Spleen (tissue), 11 donors: Measurements from ENCODE around the gene RANBP10. TPM values are rescaled to one million over a fixed set of nuclear protein-coding genes. Genes with fewer than 3 reads are reported as not detected.
A peak's percentile ranks its signal among the peaks of the same experiment; 100 is the strongest.

Source experiments
- DNase-seq: peaks from one replicate; pipeline ENCODE4 v3.0.0-alpha.2; 2020
- H3K27ac ChIP-seq, 8 donors: fragments of 200-600 bp; sonication (generic) in 7 of 8; 1 replicate in 4 of 8; 2 replicates in 4 of 8; pipeline versions ENCODE4 v1.5.0 to v1.8.0; 2016 to 2021; ENCODE audit warnings: inconsistent platforms in 4 of 8, mild to moderate bottlenecking in 4 of 8, moderate library complexity in 1 of 8
- H3K27me3 ChIP-seq, 7 donors: fragments of 200-600 bp; sonication (generic) in 6 of 7; replicated peaks in 1 of 7; 1 replicate in 4 of 7; 2 replicates in 3 of 7; pipeline versions ENCODE4 v1.5.0 to v1.8.0; 2016 to 2021; ENCODE audit warnings: inconsistent platforms in 3 of 7, mild to moderate bottlenecking in 1 of 7
- H3K36me3 ChIP-seq, 6 donors: fragments of 200-600 bp; sonication (generic) in 5 of 6; 1 replicate in 4 of 6; 2 replicates in 2 of 6; pipeline versions ENCODE4 v1.5.0 to v1.8.0; 2016 to 2021; ENCODE audit warnings: inconsistent platforms in 2 of 6
- H3K4me1 ChIP-seq, 6 donors: fragments of 200-600 bp; sonication (generic) in 5 of 6; 1 replicate in 3 of 6; 2 replicates in 3 of 6; pipeline versions ENCODE4 v1.5.0 to v1.8.0; 2016 to 2021; ENCODE audit warnings: inconsistent platforms in 3 of 6
- H3K4me3 ChIP-seq, 8 donors: fragments of 200-600 bp; sonication (generic) in 7 of 8; 1 replicate in 4 of 8; 2 replicates in 4 of 8; pipeline versions ENCODE4 v1.5.0 to v1.8.0; 2016 to 2021; ENCODE audit warnings: inconsistent platforms in 4 of 8, mild to moderate bottlenecking in 4 of 8, moderate library complexity in 2 of 8
- H3K9me3 ChIP-seq, 8 donors: fragments of 200-600 bp; sonication (generic) in 7 of 8; 1 replicate in 4 of 8; 2 replicates in 4 of 8; pipeline versions ENCODE4 v1.5.0 to v1.8.0; 2016 to 2021; ENCODE audit warnings: inconsistent platforms in 4 of 8
- POLR2A ChIP-seq, 3 donors: fragments of 450-650 bp; IDR thresholded peaks; one replicate each; pipeline ENCODE4 v1.5.1; 2017; ENCODE audit warnings: antibody characterized with exemption in 3 of 3, mild to moderate bottlenecking in 1 of 3
- POLR2AphosphoS5 ChIP-seq, 3 donors: sonication (generic); formaldehyde crosslinking; IDR thresholded peaks; one replicate each; pipeline ENCODE4 v1.5.1; 2017; ENCODE audit warnings: antibody characterized with exemption in 3 of 3
- WGBS, 5 donors: extraction: QIAGEN DNeasy Blood & Tissue Kit in 3 of 5; methylation state at CpG; one replicate each; pipeline versions ENCODE4 v1.1.5 to v1.1.7; 2013 to 2018; 5-methylcytosine and 5-hydroxymethylcytosine counted together
- intact Hi-C: fragments of 100-400 bp; cut with DNase I; formaldehyde crosslinking; loops from one replicate; pipeline ENCODE4 v1.15.0; 2023; ENCODE audit warnings: low total_unique reads
- polyA plus RNA-seq, 3 donors: library from polyadenylated mRNA; stranded (reverse); fragments of 200-250 nt; gene quantifications; one replicate each; pipeline ENCODE4 v1.2.1, GENCODE V29; 2013
- total RNA-seq, 7 donors: library from RNA; depleted of rRNA in 3 of 7; stranded (reverse); fragments of >200 nt in 3 of 7; fragmentation: NEBNext Ultra II Directional in 4 of 7; extraction: Animal tissue kit (Norgen Biotek cat#: 25700) in 4 of 7; gene quantifications; one replicate each; pipeline versions ENCODE4 v1.1.0 to v1.2.1, GENCODE V29; 2016 to 2021
- TF ChIP-seq, protein P1 (sequence below), 11 experiments: fragments of 200-600 bp in 7 of 11; fragments of 450-650 bp in 4 of 11; sonication (generic) in 4 of 11; IDR thresholded peaks in 8 of 11; conservative IDR thresholded peaks in 3 of 11; 1 replicate in 7 of 11; 2 replicates in 4 of 11; pipeline versions ENCODE4 v1.4.0 to v1.8.0; 2016 to 2021; ENCODE audit warnings: antibody characterized with exemption in 11 of 11, inconsistent platforms in 4 of 11, mild to moderate bottlenecking in 1 of 11
- donor health status: healthy with polysubstance abuse.
- donor health status: DM: no; HTN: no; CAD: no; lungs with moderate emphysema.
- donor health status: DM: no; HTN: no; CAD: no.
- donor health status: Bipolar disorder and iron deficiency.
- donor health status: healthy.
- donor health status: DM: no; HTN: no; CAD: no.
- donor health status: DM: yes; HTN: yes; CAD: no.

The RANBP10 gene
- total and polyA plus RNA-seq, 10 donors = 6.6 to 38.6 (median 22.6) TPM

DNA sequence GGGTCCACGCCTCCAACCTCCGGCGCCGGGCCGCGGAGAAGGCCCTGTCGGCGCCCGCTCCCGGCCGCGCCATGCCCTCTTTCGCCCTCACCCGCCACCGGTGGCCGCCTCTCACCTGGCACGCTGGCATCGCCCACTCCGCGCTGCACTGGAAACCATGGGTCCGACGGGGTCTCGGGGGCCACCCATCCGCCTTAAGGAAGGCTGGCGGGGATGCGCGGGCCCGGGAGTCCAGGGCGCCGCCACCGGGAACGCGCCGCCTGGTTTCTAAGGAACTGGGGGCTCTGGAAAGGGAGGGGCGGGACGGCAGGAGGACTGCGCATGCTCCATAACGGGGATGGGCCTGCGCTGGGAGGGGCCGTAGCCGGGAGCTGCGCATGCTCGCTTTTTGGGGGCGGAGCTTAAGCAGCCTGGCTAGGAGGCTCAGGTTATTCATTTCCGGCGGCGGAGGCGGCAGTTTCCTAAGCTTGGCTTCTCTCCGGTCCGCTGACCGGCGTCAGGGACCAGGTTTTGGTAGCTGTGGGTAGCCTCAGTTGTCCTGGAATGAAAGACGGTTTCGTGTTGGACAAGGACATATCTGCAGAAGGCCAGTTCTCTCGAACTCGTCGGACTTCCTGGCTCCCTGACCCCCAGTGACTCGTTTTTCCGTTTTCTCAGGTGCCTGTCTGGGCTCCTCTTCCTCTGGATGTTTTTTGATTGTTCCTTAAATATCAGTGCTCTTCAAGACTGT lies 87.1 kb downstream of the RANBP10 start, which contains the start of gene GFOD2:
TSS of gene GFOD2 (minus strand) at position 269 of the 730 bp plus-strand sequence. CDS start 33,601 bp downstream, outside the sequence.
- Histone ChIP-seq H3K4me1 (peaks cover 17 to 66% (median 45%) of the 10 kb centered on the region in 6 donors), H3K36me3 (peaks cover 0 to 23% (median 10%) of the 10 kb centered on the region in 6 donors), H3K4me3 (peak within 1 kb of the TSS; percentile 85 to 100 (median 98)), H3K27me3 (no peaks in the 10 kb centered on the region), H3K27ac (peak within 1 kb of the TSS; percentile 83 to 94 (median 92)), H3K9me3 (no peaks in the 10 kb centered on the region)
- 0 to 2% (median 0%) methylated on average over 34 to 59 of the region's 59 CpGs for WGBS, 5 donors
- TF ChIP-seq POLR2AphosphoS5 (IDR thresholded peaks at IDR 0.05) (peak; percentile 95 to 97 (median 95)), POLR2A (IDR thresholded peaks at IDR 0.05) (peak; percentile 11 to 76 (median 66))
- TF ChIP-seq, protein P1, sequence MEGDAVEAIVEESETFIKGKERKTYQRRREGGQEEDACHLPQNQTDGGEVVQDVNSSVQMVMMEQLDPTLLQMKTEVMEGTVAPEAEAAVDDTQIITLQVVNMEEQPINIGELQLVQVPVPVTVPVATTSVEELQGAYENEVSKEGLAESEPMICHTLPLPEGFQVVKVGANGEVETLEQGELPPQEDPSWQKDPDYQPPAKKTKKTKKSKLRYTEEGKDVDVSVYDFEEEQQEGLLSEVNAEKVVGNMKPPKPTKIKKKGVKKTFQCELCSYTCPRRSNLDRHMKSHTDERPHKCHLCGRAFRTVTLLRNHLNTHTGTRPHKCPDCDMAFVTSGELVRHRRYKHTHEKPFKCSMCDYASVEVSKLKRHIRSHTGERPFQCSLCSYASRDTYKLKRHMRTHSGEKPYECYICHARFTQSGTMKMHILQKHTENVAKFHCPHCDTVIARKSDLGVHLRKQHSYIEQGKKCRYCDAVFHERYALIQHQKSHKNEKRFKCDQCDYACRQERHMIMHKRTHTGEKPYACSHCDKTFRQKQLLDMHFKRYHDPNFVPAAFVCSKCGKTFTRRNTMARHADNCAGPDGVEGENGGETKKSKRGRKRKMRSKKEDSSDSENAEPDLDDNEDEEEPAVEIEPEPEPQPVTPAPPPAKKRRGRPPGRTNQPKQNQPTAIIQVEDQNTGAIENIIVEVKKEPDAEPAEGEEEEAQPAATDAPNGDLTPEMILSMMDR (IDR thresholded peaks at IDR 0.05 in 8 of 11, conservative IDR thresholded peaks at IDR 0.05 in 3 of 11) = peak in 3 of 11 experiments; percentile 20 to 32 (median 23)
- peak; percentile 99 for DNase-seq
- intact Hi-C loops = loop anchor here (5.0 kb wide), 1 partner anchor 47 kb away; no protein-coding TSS in a partner anchor

DNA sequence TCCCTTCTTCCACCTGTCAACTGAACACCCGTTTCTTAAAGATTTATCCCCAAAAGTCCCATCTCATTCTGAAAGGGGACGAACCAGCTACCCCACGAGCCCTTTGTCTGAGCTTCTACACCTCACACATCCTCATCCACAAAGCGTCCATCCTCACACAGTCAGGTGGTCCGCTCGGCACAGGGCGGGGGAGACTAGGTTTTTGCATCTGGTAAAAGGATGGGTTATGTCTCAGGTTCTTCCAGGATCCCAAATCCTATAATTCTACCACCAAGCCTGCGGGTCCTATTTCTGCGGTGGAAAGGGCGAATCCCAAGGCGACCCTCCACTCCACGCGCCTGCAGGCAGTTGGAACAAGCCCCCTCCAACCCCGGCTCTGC lies 87.7 kb downstream of the RANBP10 start:
- WGBS, 5 donors = 1 to 2% (median 2%) methylated on average over 13 to 14 of the region's 14 CpGs
- intact Hi-C loops = loop anchor here (5.0 kb wide), 1 partner anchor 46 kb away; no protein-coding TSS in a partner anchor
- Histone ChIP-seq H3K36me3 (peaks cover 0 to 17% (median 5%) of the 10 kb centered on the region in 6 donors), H3K4me1 (peaks cover 17 to 71% (median 47%) of the 10 kb centered on the region in 6 donors), H3K27ac (peak overlapping the region; percentile 83 to 94 (median 92)), H3K4me3 (peak overlapping the region; percentile 85 to 100 (median 98)), H3K9me3 (no peaks in the 10 kb centered on the region), H3K27me3 (no peaks in the 10 kb centered on the region)
- TF ChIP-seq, protein P1 (IDR thresholded peaks at IDR 0.05 in 8 of 11, conservative IDR thresholded peaks at IDR 0.05 in 3 of 11) = no peak
- TF ChIP-seq POLR2AphosphoS5 (IDR thresholded peaks at IDR 0.05) (no peak), POLR2A (IDR thresholded peaks at IDR 0.05) (no peak)
- DNase-seq = no peak

DNA sequence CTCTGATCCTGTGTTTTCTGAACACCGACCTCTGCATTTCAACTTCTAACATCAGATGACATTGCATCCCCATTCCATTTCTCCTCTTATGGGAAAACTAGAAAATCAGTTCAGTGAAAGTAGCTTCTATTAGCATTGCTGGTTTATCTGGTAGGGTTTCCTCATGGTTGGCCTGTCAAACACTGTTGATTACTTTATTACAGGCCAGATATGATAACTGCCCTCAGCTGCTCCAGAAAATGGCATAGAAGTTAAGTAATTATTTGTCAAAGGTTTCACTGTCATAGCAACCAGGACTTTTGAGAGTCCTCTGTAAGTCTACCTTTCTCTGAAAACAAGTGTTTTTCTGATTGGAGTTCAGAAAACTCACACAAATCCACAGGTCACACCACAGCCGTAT lies 90.3 kb downstream of the RANBP10 start:
- 90 to 97% (median 93%) methylated on average over 2 of the region's 2 CpGs for WGBS, 5 donors
- no peak overlapping the region for H3K27ac ChIP-seq

More for the DNA sequence above, 90.3 kb downstream of the RANBP10 start:
- TF ChIP-seq POLR2A (IDR thresholded peaks at IDR 0.05) (no peak), POLR2AphosphoS5 (IDR thresholded peaks at IDR 0.05) (no peak)
- TF ChIP-seq, protein P1 (IDR thresholded peaks at IDR 0.05 in 8 of 11, conservative IDR thresholded peaks at IDR 0.05 in 3 of 11) = no peak
- Histone ChIP-seq H3K4me1 (peaks cover 17 to 78% (median 52%) of the 10 kb centered on the region in 6 donors), H3K36me3 (peaks cover 0 to 10% (median 0%) of the 10 kb centered on the region in 6 donors), H3K9me3 (no peaks in the 10 kb centered on the region), H3K4me3 (no peak overlapping the region), H3K27me3 (no peaks in the 10 kb centered on the region)
- intact Hi-C loops = loop anchor here (5.0 kb wide), 1 partner anchor 44 kb away; no protein-coding TSS in a partner anchor
- no peak for DNase-seq
